Measurements from ENCODE around the gene MOSPD3. TPM values are rescaled to one million over a fixed set of nuclear protein-coding genes. Genes with fewer than 3 reads are reported as not detected.
A peak's percentile ranks its signal among the peaks of the same experiment; 100 is the strongest.

Gene MOSPD3
- 11.3 TPM for polyA plus RNA-seq (2012; ENCODE audit: insufficient read length, low read depth)

DNA sequence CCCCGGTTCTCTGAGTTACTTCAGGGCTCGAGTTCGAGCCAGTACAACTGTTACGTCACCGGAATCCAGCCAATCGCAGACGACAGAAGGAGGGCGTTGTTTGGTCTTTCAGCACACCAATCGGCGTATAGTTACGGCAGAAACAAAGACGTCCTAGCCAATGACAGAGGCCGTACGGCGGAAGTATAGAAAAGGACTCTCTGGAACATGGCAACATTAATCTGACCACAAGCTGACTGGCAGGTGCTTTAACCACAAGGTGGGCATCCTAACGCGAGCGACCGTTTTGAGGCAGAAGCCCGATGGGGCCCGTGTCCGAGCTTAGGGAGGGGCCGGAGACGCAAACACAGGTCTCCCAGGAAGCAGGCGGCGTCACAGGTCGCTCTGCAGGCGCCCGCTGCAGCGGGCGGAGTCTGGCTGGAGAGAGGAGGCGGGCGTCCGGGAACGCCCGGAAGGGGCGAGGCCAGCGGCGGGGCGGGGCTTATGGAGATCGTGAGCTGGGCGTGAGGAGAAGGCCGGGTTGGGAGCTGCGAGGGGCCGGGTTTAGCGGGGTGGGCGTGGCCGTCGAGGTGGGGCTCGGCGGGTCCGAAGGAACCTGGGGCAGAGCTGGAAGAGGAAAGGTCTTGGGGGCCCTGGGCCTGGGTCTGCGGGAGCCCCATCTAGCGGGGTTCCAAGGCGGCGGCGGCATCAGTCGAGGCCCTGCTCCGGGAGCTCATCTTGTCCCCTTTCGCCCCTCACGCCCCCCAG is at the start of gene MOSPD3:
Gene MOSPD3, plus strand, starts transcription at position 558 of the 747 bp plus-strand sequence. CDS start 252 bp downstream, outside the sequence.
- TF ChIP-seq, protein P1, sequence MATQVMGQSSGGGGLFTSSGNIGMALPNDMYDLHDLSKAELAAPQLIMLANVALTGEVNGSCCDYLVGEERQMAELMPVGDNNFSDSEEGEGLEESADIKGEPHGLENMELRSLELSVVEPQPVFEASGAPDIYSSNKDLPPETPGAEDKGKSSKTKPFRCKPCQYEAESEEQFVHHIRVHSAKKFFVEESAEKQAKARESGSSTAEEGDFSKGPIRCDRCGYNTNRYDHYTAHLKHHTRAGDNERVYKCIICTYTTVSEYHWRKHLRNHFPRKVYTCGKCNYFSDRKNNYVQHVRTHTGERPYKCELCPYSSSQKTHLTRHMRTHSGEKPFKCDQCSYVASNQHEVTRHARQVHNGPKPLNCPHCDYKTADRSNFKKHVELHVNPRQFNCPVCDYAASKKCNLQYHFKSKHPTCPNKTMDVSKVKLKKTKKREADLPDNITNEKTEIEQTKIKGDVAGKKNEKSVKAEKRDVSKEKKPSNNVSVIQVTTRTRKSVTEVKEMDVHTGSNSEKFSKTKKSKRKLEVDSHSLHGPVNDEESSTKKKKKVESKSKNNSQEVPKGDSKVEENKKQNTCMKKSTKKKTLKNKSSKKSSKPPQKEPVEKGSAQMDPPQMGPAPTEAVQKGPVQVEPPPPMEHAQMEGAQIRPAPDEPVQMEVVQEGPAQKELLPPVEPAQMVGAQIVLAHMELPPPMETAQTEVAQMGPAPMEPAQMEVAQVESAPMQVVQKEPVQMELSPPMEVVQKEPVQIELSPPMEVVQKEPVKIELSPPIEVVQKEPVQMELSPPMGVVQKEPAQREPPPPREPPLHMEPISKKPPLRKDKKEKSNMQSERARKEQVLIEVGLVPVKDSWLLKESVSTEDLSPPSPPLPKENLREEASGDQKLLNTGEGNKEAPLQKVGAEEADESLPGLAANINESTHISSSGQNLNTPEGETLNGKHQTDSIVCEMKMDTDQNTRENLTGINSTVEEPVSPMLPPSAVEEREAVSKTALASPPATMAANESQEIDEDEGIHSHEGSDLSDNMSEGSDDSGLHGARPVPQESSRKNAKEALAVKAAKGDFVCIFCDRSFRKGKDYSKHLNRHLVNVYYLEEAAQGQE (IDR thresholded peaks at IDR 0.05; ENCODE audit: insufficient read depth in 1 of 2, low read depth in 2 of 2, low read length in 2 of 2): no peak
- TF ChIP-seq POLR2AphosphoS5 (IDR thresholded peaks at IDR 0.05; ENCODE audit: low read depth, low read length) (peak; percentile 72), FOXP2 (optimal IDR thresholded peaks at IDR 0.05; ENCODE audit: borderline replicate concordance, extremely low read depth, extremely low read length, insufficient read depth) (no peak), SIN3A (IDR thresholded peaks at IDR 0.05; ENCODE audit: borderline replicate concordance, insufficient read depth, low read length) (peak; percentile 15; the same call in 1 of the 2 replicates), TAF1 (IDR thresholded peaks at IDR 0.05; ENCODE audit: borderline replicate concordance, insufficient read depth, low read length) (no peak)

DNA sequence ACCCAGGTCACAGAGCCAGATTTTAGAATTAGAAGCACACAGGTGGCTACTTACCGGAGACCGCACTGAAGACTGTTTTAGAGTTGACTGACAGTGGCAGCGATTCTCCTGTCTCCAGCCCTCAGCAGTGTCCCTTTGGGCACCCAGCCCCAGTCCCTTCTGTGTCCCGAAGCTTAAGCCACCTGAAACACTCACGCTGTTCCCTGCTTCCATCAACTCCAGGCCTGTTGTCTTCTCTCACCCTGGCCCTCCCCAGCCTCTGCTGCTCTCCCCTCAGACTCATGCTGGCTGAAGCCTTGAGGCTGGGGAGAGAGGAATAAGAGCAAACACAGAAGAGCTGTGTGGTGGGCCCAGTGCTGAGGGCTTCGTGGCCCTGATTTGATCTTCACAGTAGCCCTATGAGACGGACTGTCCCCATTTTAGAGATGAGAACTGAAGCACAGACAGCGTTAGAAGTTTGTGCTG is 49.2 kb upstream of the MOSPD3 start:
- TF ChIP-seq FOXP2 (optimal IDR thresholded peaks at IDR 0.05; ENCODE audit: borderline replicate concordance, extremely low read depth, extremely low read length, insufficient read depth): no peak
- no peak for TF ChIP-seq SIN3A (IDR thresholded peaks at IDR 0.05; ENCODE audit: borderline replicate concordance, insufficient read depth, low read length)
- TF ChIP-seq TAF1 (IDR thresholded peaks at IDR 0.05; ENCODE audit: borderline replicate concordance, insufficient read depth, low read length): no peak
- TF ChIP-seq, protein P1 (IDR thresholded peaks at IDR 0.05; ENCODE audit: insufficient read depth in 1 of 2, low read depth in 2 of 2, low read length in 2 of 2): no peak
- no peak for TF ChIP-seq POLR2AphosphoS5 (IDR thresholded peaks at IDR 0.05; ENCODE audit: low read depth, low read length)

GRCh38 chr7:100563809-100564400 is 48.4 kb upstream of the MOSPD3 start:
- 0 out of 2 replicates have a peak, but pooled peaks have one; percentile 29 for TF ChIP-seq POLR2AphosphoS5 (IDR thresholded peaks at IDR 0.05; ENCODE audit: low read depth, low read length)
- no peak for TF ChIP-seq FOXP2 (optimal IDR thresholded peaks at IDR 0.05; ENCODE audit: borderline replicate concordance, extremely low read depth, extremely low read length, insufficient read depth)

DNA sequence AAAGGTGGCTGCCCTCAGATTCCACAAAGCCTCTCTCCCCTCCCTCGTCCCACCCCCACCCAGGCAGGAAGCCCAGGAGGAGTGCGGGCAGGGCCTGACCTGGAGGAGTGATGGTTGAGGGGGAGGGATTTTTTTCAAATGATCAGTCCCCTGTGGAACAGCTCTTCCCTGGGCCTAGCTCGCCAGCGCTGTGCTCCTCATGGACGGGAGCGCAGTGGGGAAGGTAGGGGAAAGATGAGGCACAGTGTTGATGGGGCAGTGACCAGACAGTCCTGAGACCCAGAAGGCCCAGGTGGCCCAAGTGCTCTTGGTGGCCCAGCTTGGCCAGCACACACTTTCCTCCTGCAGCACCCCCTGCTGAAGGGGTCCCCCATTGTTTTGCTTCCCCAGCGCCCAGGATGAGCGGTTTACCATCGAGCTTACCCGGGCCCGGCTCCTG is 47.2 kb upstream of the MOSPD3 start:
- no peak for TF ChIP-seq TAF1 (IDR thresholded peaks at IDR 0.05; ENCODE audit: borderline replicate concordance, insufficient read depth, low read length)
- no peak for TF ChIP-seq SIN3A (IDR thresholded peaks at IDR 0.05; ENCODE audit: borderline replicate concordance, insufficient read depth, low read length)
- TF ChIP-seq, protein P1 (IDR thresholded peaks at IDR 0.05; ENCODE audit: insufficient read depth in 1 of 2, low read depth in 2 of 2, low read length in 2 of 2): no peak
- TF ChIP-seq FOXP2 (optimal IDR thresholded peaks at IDR 0.05; ENCODE audit: borderline replicate concordance, extremely low read depth, extremely low read length, insufficient read depth): no peak
- no peak for TF ChIP-seq POLR2AphosphoS5 (IDR thresholded peaks at IDR 0.05; ENCODE audit: low read depth, low read length)

DNA sequence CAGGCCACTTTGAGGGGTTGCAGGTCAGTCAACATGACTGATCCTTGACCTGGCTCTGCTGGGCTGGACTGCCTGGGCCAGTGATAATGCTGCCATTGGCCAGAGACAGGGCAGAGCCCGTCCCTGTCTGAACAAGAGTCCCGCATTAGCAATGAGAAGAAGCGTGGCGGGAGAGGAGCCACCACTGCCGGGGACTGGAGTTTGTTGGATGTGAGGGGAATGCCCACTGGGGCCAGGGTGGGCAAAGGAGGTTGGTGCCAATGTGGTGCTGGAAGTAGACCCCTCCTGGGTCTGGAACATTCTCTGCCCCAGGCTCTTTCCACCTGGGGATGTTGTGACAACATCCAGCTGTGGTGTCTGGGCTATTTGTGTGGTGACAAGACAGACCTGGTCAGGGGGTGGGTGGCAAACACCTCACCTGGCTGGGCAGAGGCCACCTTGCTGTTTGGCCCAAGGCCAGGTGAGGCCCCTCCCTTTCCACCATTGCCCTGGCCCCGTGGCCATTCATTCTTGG is 46.3 kb upstream of the MOSPD3 start:
- TF ChIP-seq POLR2AphosphoS5 (IDR thresholded peaks at IDR 0.05; ENCODE audit: low read depth, low read length) (no peak), SIN3A (IDR thresholded peaks at IDR 0.05; ENCODE audit: borderline replicate concordance, insufficient read depth, low read length) (no peak), TAF1 (IDR thresholded peaks at IDR 0.05; ENCODE audit: borderline replicate concordance, insufficient read depth, low read length) (no peak), FOXP2 (optimal IDR thresholded peaks at IDR 0.05; ENCODE audit: borderline replicate concordance, extremely low read depth, extremely low read length, insufficient read depth) (no peak)
- TF ChIP-seq, protein P1 (IDR thresholded peaks at IDR 0.05; ENCODE audit: insufficient read depth in 1 of 2, low read depth in 2 of 2, low read length in 2 of 2): no peak

Data from PFSK-1 (cell line).